Stimulated activated CD4-positive, alpha-beta T cell treated with anti-CD3 and anti-CD28 coated beads, Interleukin-4, amount 100 ng/mL, for 1 hour (primary cell): Measurements from ENCODE around the gene QRICH2.
"Not testable (repeated sequence)": the region's sequence is repeated elsewhere in the genome, so short reads cannot be mapped to it uniquely, and the experiment has no call there.

Experiments used
- DNase-seq: peaks from one replicate; pipeline ENCODE4 v3.0.0-alpha.2; 2020

QRICH2 gene

GRCh38 chr17:76307966-76308338 lies at the start of gene QRICH2:
TSS of gene QRICH2 (minus strand) at chr17:76308276. CDS start at chr17:76307998, 278 bp downstream.
- DNase-seq = no peak

DNA sequence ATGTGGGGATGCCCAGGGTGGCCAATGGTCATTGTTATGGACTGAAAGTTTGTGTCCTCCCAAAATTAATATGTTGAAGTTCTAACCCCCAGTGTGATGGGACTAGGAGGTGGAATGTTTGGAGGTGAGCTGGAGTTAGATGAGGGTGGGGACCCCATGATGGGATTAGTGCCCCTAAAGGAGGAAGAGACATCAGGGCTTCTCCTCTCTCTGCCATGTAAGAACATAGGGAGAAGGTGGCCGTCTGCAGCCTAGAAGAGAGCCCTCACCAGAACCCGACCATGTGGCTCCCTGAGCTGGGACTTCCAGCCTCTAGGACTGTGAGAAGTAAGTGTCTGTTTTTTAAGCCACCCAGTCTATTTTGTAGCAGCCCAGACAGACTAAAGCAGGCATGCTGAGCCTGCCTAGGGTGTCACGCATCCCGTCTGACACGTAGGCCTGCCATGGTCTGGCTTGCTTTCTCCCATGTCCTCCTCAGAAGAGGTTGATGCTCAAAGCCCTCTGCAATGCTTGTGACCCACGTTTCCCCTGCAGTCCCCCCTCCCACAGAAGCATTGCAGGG lies 49.6 kb upstream of the QRICH2 start:
- DNase-seq = no peak

- DNase-seq = no peak
Measured at GRCh38 chr17:76356803-76357456, 48.9 kb upstream of the QRICH2 start.

- DNase-seq = no peak
Measured at GRCh38 chr17:76354747-76355310, 46.8 kb upstream of the QRICH2 start.

- DNase-seq = no peak
Measured at GRCh38 chr17:76354317-76354729, 46.2 kb upstream of the QRICH2 start.

- DNase-seq = peak; percentile 81
Measured at GRCh38 chr17:76353599-76354316, 45.7 kb upstream of the QRICH2 start, which contains the start of gene PRPSAP1. TSS of gene PRPSAP1 (minus strand) at chr17:76353916. CDS start at chr17:76353703, 213 bp downstream.

DNA sequence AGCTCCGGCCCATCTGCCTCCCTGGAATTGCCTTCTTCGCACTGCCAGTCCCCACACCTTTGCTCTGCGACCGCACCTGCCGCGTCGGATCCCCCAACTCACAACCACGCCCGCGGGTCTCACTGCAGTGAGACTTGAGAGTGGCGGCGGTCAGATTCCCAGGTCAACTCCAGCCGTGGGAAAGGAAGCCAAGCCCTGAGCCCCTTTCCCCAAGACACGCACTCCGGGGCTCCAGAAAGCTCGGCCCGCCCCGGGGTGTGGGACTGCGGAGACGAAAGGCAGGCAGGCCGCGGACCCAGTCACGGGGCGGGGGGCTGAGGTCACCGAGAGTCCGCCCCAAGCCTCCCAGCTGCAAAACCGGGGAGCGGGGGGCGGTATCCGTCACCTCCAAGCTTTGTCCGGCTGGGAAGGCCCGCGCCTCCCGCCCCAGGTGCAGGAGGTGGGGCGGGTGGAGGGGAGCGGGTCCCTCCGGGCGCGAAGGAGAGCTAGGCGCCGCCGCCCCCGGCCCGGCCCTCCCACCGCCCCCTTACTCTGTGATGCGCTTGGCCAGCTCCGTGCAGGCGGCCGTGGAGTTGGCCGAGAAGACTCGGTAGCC lies 45.0 kb upstream of the QRICH2 start:
- DNase-seq = peak; percentile 16

DNA sequence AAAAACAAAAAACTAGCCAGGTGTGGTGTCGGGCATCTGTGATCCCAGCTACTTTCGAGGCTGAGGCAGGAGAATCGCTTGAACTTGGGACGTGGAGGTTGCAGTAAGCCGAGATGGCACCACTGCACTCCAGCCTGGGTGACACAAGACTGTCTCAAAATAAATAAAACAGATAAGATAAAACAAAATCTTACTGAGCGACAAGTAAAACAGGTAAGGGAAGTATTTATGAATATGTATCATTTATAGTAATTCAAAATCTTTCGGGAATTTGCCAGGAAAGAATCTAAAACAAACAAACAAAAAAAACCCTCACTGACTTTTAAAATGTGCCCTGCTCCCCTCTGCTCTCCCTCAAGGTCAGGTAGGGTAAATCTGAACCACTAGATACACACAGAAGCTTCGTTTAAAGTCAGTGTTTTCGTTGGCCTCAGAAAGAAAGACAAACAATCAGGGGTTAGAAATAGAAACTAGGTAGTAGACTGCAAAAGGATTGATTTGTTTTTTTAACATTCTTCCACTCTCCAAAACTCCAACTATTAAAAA lies 43.5 kb upstream of the QRICH2 start:
- DNase-seq = no peak

DNA sequence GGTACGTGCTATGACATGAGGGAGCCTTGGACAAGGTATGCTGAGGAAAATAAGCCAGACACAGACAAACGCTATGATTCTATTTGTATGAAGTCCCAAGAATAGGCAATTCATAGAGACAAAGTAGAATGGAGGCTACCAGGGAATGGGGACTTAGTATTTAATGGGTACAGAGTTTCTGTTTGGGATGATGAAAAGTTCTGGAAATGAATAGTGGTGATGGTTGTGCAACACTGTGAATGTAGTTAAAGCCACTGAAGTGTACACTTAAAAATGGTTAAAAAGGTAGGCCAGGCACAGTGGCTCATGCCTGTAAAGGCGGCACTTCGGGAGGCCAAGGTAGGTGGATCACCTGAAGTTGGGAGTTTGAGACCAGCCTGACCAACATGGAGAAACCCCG lies 42.4 kb upstream of the QRICH2 start:
- DNase-seq = no peak

DNA sequence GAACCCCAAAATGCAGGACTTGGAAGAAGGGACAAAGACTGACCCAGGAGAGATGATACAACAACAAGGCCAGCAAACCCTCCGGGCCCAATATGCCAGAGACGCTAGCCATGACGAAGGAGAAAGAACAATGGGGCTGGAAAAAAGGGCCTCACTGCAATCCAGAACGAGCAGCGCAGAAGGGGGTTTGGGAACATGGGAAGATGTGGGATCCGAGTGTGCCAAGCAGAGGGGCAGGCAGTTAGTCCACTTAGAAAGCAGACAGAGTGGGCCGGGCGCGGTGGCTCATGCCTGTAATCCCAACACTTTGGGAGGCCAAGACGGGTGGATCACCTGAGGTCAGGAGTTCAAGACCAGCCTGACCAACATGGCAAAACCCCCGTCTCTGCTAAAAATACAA lies 38.9 kb upstream of the QRICH2 start:
- DNase-seq = not testable (repeated sequence)

- no peak for DNase-seq
Measured at GRCh38 chr17:76345377-76345974, 37.4 kb upstream of the QRICH2 start.

- no peak for DNase-seq
Measured at GRCh38 chr17:76343106-76343505, 35.0 kb upstream of the QRICH2 start.

- no peak for DNase-seq
Measured at GRCh38 chr17:76341301-76341700, 33.2 kb upstream of the QRICH2 start.

DNA sequence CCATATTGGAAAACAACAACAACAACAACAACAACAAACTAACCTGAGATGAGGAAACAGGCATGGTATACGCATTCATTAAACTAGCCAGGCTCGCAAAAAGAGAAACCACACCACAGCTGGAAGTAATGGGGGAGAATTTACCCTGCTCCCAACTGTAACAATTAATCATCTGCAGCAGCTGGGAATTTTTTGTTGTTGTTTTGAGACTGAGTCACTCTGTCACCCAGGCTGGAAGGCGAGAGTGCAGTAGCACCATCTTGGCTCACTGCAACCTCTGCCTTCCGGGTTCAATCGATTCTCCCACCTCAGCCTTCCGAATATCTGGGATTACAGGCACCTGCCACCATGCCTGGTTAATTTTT lies 29.3 kb upstream of the QRICH2 start:
- DNase-seq = no peak

DNA sequence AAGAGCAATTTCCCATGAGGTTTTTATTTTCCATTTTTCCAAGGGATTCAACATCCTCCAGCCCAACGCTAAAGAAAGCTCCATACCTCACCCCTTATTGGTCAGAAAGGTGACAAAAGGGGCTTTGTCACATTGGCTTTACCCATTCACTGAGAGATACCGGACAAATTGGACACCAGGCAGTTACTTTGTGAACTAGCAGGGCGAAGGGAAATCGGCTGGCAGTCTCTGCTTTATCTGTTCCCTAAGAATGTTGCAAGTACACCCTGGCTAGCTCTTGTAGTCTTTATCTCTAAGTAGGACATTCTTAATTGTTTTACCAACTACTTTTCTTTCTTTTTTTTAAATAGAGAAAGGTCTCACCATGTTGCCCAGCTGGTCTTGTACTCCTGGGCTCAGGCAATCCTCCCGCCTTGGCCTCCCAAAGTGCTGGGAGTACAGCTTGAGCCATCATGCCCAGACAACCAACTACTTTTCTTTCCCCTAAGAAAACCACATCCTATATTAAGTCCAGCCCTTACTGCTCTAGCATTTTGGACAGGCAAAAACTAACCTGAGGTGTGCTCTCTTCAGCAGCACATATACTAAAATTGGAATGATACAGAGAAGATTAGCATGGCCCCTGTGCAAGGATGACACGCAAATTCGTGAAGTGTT lies 28.8 kb upstream of the QRICH2 start:
- no peak for DNase-seq

DNA sequence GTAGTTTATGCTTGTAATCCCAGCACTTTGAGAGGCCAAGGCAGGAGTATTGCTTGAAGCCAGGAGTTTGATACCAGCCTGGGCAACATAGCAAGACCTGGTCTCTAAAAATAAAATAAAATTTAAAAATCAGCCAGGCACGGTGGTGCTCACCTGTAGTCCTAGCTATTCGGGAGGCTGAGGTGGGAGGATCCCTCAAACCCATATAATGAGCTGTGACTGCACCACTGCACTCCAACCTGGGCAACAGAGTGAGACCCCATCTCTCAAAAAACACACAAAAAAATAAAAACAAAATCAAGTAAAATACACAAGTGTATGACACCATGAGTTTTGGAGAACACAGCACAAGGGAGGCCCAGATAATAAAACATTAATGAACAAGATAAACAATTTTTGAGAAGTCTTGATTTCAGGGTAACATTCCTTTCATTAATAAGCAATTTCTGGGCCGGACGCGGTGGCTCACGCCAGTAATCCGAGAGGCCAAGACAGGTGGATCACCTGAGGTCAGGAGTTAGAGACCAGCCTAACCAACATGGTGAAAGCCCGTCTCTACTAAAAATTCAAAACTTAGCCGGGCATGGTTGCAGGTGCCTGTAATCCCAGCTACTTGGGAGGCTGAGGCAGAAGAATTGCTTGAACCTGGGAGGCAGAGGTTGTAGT lies 27.8 kb upstream of the QRICH2 start:
- DNase-seq = no peak

DNA sequence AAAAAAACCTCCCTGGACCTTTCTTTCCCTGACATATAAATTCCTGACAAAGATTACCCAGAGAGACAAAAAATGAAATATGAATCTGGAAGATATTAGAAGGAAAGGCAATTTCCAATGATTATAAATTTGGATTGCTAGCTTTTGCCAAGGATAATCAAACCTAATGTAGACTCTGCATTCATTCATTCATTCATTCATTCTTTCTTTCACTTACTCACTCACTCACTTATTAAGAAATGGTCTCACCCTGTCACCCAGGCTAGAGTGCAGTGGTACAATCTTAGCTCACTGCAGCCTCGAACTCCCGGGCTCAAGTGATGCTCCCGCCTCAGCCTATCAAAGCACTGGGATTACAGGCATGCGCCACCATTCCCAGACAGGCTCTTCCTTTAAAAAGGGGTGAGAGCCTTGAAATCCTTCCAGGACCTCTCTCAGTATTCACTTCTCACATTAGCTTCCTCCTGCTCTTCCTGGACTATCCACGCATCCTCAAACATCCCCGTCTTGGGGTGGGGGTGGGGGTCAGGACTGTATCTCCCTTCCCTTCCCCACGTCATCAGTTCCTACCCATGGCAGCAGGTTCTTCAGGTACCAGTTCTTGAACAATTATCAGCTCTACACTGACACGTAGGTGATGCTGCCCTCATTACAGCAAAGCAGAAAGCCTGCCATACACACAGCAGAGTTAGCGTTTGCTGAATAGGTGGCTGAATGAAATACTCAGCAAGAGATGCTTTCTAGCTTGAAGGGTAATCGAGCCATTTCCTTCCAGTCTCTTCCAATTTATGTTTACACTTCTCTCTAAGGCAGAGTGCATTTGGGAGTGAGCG lies 25.8 kb upstream of the QRICH2 start:
- DNase-seq = no peak

DNA sequence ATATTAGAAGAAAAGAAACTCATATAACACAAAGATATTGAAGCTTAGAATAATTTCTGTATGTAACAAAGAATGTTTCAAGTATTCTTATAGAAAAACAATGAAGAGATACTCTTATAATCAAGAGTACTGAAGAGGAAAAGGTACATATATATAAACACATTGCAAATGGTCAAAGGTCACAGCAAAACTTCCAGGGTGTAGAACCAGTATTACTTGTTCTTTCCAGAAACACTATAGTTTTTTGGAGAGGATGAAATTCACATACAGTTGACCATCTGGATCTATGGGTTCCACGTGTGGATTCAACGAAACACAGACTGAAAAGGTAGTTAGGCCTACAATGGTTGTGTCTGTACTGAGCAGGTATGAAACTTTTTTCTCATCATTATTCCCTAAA lies 23.0 kb upstream of the QRICH2 start:
- DNase-seq = no peak

DNA sequence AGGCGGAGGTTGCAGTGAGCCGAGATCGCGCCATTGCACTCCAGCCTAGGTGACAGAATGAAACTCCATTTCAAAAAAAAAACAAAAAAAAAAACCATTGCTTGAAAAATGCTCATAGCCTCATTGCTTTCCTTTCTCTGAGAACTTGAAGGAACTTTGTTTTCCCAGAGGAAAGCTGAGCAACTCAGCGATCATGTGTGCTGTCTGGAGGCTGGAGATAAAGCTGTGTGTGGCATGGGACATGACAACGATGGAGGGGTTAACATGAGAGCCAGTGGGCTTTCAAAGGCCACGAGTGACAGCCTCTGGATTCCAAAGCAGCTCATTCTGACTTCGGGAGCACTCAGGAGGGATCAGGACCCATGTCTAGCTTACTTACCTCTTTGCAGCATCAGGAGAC lies 21.6 kb upstream of the QRICH2 start:
- DNase-seq = no peak

DNA sequence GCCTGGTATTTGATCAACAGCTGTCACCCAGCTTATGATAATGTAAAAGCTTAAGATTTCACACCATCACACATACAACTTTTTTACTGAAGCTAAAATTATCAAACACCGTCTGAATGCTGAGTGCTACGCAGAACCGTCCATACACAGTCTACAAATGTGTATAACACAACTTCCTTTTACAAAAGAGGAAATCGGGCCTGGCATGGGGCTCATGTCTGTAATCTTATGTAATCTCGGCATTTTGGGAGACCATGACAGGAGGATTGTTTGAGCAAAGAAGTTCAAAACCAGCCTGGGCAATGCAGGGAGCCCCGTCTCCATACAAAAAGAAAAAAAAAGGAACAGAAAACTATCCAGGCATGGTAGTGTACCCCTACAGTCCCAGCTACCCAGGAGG lies 19.6 kb upstream of the QRICH2 start:
- DNase-seq = no peak

GRCh38 chr17:76326306-76326705 lies 18.2 kb upstream of the QRICH2 start:
- DNase-seq = no peak
